ENCODE measurements around the gene ZCCHC2.

The ZCCHC2 gene

DNA sequence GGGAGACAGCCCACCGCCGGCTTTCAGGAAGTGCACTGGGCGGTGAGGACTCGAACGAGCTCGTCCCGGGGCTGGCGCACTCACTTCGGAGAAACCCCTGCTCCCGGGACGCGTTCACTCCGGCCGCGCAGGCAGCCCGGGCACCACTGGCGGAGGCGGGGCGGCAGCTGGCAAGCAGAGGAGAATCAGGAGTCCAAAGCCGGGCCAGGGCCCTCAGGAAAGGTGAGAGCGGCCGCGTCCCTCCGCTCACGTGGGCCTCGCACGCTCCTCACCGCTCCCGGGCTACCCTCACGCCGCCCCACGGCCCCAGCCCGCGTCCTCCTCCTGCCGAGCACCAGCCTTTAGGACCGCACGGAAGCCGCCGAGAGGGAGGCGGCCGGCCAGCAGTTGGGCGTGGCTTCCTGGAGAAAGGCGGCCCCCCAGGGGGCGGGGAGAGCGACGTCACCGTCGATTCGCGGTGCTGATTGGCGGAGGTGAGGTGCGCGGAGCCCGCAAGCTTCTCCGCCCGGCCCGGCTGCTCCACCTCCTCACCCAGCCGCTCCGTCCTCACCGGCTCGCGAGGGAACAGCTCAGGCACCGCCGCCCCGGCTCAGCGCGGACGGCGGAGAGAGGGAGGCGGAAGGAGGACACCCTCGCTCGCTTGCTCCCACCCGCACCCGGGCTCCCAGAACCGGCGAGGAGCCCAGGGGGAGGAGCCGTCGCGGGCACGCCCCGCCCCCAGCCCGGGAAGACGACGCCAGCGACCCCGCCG, at the start of gene ZCCHC2:
ZCCHC2 (plus strand) TSS at position 522 of the 751 bp plus-strand sequence. CDS start 400 bp downstream, outside the sequence.
- DNase-seq: peak; percentile 98

DNA sequence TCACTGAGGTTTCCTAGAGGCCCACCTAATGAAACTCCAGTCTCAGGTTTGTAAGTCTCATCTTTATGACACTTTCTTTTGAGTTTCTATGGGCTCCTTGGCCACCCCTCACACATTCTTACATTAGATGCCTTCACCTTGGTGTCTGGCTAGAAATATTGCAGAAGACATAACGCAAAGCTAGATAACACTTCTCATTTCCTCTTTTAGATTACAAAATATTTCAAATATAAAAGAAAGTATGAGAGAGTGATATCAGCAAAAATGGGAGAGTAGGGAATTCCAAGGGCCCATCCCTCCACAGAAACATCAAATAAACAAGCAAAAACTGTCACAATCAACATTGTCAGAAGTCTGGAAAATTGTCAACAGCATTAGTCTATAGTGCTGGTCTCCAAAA, 43.3 kb upstream of the ZCCHC2 start:
- no peak for DNase-seq

DNA sequence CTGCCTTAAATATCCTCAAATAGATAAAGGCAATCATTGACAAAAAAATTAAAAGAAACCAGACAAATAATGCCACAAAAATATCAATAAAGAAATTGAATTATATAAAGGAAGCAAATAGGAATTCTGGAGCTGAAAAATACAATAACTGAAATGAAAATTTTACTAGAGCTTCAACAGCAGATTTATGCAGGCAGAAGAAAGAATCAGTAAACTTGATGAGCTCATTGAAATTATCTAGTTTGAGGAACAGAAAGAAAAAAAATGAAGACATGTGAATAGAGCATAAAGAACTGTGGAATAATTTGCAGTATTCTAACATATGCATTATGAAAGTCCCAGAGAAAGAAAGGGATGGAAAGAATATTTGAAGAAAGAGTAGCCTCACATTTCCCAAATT, 41.9 kb upstream of the ZCCHC2 start:
- no peak for DNase-seq

DNA sequence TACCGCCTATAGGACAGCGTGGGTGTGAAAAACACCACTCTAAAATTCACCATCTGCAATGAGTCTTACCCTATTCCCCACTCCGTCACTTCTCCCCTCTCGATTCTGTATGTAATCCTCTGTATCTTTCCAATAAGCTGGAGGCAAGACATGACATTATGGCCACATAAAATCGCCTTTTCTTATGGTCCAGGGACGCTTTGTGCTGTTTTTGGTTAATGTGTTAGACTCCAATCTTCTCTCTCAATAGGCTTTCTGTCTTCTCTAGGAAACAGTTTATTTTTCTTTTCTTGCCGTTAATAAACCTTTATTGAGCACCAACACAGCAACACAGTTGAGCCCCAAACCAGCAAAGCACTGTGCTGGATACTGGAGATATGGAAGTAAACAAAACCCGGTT, 37.9 kb upstream of the ZCCHC2 start:
- DNase-seq: no peak

DNA sequence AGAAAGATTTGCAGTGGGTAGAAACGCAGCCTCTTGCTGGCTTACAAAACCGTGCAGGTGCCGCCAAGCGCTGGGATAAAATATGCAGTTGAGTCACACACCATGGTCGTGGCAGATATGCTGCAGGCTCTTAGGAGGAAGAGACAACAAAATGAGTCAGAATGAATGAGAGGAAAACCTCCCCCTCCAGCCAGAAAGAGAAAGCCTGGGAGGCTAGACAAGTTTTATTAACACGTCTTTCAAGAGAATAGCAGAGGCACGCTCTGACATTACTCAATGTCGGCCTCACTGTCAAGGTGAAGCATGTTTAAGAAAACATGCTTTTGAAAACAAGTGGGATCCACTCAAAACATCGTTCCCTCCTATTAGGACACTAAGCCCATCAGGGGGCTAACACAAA, 37.1 kb upstream of the ZCCHC2 start:
- no peak for DNase-seq

DNA sequence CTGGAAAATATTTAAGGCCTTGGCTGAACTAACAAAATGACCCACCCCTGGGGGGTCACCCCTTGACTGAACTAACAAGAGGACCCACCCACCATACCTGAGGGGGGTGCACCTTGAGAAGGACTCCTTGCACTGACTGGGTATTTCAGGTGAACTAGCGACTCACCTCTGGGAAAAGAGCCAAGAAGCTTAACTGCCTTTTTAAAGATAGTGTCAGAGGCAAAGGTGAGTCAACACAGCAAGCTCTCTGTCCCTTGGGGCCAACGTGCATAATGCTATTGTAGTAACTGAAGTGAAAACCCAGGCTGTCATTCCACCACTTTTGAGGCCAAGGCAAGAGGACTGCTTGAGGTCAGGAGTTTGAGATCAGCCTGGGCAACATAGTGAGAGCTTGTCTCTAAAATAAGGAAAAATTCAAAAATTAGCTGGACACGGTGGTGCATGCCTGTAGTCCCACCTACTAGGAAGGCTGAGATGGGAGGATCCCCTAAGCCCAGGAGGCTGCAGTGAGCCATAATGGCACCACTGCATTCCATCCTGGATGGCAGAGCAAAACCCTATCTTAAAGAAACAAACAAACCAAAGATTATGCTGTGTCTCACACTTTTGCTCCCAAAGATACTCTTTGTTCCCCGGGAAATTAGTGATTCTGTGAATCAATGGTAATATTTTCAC, 36.4 kb upstream of the ZCCHC2 start:
- no peak for DNase-seq

DNA sequence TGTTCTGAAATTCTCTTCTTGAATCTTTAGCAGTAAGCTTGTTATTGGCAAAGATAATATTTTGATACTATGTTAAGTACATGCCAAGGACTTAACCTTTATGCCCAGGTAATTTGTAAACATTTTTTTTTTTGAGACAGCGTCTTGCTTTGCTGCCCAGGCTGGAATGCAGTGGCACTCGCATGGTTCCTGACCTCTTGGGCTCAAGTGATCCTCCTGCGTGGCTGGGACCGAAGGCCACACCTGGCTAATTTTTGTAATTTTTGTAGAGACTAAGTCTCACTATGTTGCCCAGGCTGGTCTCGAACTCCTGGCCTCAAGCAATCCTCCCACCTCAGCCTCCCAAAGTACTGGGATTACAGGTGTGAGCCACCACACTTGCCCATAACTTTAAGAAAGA, 35.7 kb upstream of the ZCCHC2 start:
- no peak for DNase-seq

DNA sequence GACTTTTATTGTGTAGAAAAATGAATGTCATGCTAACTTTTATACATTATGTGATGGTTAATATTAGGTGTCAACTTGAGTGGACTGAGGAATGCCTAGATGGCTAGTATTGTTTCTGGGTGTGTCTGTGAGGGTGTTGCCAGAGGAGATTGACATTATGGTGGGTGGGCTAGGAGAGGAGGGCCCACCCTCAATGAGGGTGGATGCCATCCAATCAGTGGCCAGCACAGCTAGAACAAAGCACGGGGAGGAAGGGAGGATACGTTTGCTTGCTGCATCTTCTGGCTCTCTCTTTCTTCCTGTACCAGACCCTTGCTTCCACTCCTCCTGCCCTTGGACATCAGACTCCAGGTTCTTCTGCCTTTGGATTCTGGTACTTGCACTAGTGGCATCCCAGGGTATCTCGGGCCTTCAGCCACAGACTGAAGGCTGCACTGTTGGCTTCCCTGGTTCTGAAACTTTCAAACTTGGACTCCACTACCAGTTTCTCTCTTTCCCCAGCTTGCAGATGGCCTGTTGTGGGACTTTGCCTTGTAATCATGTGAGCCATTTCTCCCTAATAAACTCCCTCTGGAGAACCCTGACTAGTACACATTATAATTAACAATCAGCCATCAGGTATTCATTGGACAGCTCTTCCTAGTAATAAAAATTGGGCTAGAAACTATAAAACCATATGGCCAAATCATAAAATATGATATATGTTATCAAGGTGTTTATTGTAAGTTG, 31.7 kb upstream of the ZCCHC2 start:
- no peak for DNase-seq

DNA sequence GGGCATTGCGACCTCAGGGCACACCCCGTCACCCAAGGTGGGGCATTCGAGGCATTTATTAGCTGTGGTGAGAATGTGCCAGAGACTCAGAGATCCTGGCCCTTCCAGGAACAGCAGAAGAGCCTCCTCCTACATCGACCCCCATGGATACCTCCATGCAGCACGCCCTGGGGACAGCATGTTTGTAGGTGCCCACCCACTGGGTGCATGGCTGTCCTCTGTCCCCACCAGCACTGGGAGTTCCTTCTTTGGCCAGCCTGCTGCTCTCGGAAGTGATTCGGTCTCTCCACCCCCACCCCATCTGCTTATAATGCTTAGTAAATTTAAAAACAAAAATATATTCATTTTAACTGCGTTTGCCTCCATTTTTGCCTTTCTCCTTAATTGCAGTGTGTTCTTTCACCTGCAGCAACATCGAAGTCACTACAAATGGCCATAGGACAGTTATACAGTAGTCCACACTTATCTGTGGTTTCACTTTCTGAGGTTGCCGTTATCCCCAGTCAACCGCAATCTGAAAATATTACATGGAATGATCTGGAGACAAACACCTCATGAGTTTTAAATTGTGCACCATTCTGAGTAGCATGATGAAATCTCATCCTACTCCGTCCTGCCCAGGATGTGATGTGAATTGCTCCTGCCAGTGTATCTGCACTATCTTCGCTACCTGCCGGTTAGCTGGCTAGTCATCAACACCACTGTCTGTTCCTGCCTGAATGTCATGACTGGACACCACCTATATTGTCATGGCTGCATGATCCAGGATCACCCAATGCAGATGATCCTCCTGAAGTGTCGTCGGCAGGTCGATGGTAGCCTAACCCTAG, 29.6 kb upstream of the ZCCHC2 start:
- no peak for DNase-seq

DNA sequence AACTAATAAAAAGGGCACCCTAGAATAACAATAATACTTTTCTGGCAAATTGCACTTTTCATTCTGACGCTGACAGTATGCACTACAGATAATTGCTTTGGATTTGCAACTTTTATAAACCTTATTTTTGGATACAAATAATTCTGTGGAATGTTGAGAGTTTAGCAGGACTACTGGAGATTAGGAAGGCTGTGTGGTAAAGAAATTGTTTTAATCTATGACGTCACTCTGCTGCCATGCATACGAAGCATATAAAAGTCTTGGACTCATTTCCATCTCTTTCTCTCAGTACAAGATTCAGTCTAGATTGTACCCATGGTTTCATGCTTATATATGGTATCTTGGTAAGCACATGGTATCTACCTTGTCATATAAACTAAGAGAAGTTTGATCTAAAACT, 28.1 kb upstream of the ZCCHC2 start:
- no peak for DNase-seq

DNA sequence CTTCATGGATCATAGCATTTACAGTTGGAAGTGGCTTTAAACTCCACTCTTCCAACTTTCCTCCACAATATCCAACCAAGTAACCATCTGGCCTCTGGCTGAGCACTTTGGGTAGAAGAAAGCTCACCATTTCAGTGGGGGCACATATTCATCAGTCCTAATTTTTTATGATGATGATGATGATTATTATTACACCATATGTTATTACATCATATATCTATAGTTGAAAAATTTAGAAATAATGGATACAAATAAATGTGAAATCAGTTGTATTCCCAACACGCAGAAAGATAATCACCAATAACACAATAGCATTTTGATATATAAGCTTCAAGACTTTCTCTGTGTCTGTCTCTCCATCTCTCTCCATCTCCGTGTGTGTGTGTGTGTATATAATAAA, 26.6 kb upstream of the ZCCHC2 start:
- DNase-seq: no peak

DNA sequence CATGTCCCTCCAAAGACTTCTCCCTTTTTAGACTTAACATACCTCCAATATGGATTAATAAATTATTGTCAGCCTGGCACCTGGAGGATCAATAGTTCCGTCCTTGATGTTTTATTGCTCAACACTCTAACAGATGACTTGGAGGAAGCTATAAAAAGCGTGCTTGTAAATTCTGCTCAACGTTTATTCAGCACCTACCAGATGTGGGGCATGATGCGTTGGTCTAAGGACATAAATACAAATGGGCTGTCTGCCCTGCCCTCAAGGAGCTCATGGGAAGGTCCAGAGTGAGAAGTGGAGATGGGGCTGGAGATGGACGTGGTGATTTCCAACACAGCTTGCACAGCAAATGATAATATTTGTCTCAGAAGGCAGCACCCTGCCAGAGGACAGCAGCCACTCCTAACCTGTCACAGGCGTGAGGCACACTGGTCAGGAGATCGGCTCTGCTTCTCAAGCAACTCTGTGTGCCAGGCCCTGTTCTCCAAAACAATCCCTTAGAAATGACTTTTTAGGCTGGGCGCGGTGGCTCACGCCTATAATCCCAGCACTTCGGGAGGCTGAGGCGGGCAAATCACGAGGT, 25.5 kb upstream of the ZCCHC2 start:
- DNase-seq: no peak

DNA sequence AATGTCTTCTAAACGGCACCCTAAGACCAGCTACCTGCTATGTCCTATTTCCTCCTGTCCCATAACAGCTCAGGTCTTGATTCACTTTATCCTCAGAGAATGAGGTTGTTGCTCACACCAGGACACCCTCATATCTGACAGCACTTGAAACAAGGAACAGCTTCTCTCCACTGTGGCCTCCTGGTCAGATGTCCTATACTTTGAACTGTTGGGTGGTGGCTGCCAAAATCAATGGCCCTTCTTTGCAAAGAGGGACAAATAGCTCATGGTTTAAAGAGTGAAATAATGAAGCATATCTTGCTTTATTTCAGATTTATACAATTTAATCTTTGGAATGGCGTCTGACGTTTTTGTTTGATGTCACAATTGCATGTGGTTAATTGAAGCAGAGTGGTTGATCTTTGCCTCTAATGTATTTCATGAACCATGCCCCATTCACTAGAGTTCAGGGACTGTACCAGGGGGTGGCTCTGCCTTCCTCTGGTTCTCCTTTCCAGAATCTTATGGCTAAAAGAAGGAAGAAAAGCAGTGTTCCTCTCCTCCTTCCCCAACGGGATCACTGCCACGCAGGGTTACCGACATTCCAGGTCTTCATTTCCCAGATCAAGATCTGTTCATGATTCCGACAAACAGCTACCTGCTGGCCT, 24.1 kb upstream of the ZCCHC2 start:
- DNase-seq: no peak

DNA sequence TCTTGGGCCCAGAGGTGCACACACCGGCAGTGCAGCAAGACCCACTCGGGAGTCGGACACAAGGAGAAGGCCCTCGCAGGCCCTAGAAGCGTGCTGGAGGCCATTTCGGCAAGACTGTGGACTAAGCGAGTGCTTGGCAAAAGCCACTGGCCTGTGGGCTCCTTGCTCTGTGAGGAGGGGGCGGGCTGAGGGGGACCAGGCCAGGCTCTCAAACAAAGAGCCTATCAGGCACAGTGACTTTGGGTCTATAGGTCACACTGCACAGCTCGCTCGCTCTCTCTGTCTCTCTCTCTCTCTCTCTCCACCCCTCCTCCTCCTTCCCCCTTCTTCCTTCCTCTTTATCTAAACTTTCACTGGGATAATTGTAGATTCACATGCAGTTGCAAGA, 23.6 kb upstream of the ZCCHC2 start:
- DNase-seq: no peak

DNA sequence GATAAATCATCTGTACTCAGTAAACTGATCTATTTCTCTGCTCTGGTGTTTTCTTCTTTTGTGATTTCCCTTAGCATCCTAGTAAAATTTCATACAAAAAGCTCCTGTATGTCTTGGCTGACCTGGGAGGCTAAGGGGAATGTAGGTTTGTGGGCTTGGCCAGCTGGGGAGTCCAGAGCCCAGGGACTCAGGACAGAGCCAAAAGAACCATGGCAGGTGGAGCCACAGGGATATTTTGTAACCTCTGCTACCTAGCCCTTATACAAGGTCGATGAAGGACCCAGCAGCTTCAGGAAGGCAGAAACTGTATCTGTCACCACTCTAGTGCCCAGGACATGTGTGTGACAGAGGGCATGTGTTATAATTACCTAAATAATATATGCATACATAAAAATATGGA, 22.7 kb upstream of the ZCCHC2 start:
- no peak for DNase-seq

DNA sequence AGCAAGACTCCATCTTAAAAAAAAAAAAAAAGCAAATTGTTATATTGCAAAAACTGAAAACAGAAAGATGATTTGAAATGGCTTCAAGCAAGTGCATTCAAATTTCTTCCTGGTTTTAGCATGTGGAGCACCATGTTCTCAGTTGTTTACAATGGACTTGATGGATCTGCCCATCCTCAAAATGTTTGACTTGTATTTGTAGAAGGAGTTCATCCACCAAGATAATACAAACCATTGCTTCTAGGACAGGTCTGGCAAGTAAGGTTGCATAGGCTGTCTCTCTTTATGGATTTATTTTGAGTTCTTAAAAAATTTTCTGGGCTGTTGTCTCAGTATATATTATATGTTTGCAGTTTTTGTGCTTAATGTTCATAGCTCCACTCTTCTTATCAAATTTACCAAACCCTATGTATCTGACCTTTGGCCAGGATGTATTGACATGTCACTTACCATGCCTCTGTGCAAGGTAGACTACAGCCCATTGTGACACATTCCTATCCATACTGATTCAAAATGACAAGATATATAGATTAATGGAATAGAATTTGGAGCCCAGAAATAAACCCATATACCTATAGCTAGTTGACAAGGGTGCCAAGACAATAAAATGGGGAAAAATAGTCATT, 21.7 kb upstream of the ZCCHC2 start:
- DNase-seq: no peak

DNA sequence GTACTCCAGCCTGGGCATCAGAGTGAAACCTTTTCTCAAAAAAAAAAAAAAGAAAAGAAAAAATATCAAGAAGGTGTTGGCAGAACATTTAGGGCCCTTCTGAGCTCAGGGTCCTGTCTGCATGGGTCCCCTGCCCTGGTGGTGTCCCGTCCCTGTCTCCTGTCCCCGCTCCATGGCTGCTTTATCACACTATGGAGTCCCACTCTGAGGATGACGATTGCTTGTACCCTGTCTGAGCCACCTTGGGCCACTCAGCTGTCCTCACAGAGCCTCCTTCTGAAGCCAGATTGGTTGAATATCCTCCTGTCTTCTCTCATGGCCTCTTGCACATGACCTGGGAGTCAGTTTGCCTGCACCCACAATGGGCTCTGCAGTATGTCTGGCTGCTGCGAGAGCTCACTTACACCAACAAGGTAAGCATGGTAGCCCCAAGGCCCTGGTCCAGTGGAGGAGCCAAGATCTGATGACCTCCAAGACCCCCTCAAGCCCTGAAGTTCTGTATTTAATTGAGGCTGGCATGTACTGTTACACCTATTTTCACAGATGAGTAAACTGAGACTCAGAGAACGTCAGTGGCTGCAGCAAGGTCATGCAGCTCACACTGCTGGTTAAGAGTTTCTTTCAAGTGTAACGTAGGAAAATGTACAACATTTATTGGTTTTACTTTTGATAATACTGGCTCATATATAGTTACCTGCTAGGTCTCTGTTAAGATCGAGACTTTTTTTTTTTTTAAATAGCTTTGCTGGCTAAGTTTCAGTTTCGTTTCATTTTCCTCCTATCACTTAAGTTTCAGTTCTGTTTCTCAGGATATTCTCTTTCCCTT, 16.9 kb upstream of the ZCCHC2 start:
- DNase-seq: no peak

DNA sequence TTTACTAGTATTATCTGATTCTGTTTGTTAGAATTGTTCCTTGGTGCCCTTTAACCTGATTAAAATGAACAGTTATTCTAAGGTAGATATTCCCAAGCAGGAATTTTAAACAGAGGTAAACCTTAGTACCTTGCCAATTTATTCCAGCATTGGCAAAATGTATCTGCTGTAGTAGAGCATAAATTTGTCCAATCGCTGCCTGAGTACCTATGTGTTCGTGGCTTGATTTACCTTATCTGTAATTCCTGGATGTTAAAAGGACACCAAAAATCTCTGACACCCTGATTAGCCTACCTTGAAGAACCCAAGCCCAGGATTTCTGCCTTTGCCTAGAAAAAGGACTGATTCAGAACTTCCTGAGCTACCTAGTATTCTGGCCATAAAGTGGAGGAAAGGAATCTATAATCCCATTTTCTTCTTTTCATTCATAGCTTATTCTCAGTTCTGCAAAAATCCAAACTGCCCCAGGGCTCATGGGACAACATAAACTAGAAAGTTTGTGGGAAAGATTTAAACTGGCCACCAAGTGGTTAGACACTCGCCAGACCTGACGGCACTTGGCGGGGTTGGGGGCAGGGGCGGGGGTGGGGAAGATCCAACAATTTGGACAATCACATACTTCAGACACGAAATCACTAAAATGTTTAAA, 16.2 kb upstream of the ZCCHC2 start:
- no peak for DNase-seq

DNA sequence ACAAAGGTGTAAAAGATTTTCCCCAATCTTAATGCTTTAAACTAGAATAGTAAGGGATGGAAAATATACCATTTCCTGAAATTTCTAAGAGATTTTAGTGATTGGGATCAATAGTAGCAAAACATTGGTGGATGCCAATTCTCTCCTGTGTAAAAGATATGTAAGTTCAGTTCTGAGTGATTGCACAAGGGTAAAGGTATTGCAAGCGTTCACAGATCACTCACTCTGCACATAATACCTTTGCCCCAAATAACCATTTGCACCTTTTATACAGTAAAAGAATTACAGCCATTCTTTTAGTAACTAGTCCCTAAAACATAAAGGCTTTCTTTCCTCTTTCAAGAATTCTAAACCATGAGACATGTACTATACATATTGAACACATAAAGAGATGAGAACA, 13.0 kb upstream of the ZCCHC2 start:
- DNase-seq: no peak

DNA sequence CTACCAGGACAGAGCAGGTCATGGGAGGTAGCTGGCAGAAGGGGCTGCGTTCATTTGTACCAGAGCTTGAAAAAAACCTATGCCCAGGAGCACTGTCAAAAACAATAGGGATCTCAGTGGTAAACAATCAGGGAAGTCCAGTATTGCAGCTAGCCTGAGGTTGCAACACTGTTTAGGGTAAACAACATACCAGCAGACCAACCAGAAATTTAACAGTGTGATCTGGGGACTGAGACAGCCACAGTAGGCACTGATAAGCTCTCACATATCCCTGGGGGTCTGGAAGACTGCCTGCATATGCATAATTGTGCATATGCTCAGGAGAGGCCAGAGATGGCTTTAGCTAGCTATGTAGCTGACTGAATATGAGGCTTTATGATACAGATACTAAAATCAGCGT, 12.0 kb upstream of the ZCCHC2 start:
- DNase-seq: no peak
